ENCODE data around the gene SLC18A3. TPM values are rescaled to one million over a fixed set of nuclear protein-coding genes. Genes with fewer than 3 reads are reported as not detected.
A peak's percentile ranks its signal among the peaks of the same experiment; 100 is the strongest.

The SLC18A3 gene
- polyA plus RNA-seq, 3 donors = not detected

DNA sequence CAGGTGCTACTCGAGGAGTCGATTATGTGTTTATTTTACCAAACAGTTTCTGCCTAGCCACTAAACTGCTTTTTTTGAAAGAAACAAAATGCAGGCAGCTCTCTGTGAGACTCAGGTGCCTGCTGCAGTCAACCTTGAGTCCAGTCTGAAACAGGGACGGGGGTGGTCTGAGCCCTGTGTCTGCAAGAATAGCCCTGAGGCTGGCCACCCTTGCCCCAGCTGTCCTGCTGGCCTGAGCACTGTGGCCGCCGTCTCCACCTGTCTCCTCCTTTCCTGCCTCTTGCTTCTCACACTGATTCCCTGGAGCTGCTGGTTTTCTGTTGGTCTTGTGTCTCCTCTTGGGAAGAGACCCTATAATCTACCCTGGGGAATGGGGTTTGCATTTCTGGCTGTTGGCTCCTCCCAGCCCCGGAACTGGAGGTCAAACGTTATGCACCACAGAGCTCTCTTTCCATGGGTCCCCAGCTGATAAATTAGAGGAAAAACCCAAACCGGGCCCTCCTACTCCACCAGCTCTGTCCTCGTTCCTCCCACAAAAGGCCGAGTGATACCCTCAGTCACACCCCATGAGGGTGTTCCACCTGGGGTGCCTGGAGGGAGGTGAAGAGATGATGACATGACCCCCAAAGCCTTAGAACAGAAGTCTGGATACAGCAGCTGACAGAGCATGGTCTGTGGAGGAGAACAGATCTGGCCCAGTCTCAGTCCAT lies 15.0 kb upstream of the SLC18A3 start:
- no peak for DNase-seq (ENCODE audit: extremely low read depth in 1 of 11, low read depth in 9 of 11, low spot score in 4 of 11)

DNA sequence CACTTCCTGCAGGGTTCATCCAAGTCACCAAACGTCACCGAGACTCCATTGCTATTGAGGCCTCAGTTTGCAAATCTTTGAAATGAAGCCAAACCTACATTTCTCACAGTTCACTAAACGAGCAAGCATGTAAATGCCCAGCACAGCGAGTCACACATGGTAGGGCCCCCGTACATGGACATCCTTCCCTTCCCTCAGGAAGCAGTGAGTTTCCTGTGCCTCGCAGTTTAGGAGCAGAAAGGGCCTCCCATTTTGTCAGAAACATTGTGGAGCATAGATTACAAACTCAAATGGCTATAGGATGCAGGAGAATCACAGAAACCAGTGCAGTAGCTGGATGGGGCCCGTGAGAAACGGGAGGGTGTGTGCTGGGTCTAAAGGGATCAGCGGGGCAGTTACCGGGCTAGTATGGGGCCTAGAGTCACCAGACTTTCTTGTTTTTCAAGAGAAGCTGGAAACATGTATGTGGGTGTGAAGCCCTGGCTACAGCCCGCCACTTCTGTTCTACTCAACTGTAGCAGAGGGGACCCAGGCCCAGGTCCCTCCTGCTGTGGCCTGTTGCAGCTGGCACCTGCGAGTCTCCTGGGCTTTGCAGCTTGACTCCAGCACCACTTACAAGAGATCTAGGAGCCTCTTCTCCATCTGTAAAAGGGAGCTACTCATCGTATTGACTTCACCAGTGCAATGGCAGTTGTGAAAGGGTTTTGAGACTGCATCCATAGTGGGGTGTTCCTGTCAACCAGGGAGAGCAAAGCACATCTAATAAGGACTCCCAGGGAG lies 14.2 kb upstream of the SLC18A3 start:
- DNase-seq (ENCODE audit: extremely low read depth in 1 of 11, low read depth in 9 of 11, low spot score in 4 of 11) = no peak

DNA sequence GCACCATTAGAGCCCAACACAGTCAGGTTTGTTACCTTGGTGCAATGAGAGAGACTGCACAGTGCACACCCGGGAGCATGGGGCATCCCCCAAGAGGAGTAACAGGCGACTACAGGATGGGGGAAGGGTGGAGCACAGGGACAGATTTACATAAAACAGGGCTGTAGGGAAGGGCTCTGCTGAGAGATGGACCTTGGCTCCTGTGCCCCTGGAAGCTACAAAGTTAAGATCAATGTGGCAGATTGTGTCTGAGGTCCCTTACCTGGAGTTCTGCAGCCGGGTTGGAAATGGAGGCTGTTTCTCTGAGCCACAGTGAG lies 13.7 kb upstream of the SLC18A3 start:
- DNase-seq (ENCODE audit: extremely low read depth in 1 of 11, low read depth in 9 of 11, low spot score in 4 of 11) = no peak

DNA sequence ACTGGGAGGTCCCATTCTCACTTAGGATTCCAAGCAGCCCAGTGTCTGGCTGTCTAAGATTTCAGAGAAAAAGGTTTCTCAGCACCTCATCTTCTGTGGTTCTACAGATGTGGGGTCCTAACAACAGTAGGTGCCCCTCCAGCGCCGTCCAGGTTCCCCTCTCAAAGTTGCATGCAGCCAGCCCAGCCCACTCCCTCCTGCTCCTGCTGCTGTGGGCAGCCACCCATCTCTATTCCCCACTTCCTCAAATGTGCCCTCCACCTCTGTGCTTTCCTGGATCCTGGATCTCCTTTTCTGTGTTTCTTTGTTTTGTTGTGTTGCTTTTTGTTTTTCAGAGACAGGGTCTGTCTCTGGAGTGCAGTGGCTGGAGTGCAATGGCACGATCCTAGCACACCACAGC lies 13.3 kb upstream of the SLC18A3 start:
- DNase-seq (ENCODE audit: extremely low read depth in 1 of 11, low read depth in 9 of 11, low spot score in 4 of 11) = no peak

DNA sequence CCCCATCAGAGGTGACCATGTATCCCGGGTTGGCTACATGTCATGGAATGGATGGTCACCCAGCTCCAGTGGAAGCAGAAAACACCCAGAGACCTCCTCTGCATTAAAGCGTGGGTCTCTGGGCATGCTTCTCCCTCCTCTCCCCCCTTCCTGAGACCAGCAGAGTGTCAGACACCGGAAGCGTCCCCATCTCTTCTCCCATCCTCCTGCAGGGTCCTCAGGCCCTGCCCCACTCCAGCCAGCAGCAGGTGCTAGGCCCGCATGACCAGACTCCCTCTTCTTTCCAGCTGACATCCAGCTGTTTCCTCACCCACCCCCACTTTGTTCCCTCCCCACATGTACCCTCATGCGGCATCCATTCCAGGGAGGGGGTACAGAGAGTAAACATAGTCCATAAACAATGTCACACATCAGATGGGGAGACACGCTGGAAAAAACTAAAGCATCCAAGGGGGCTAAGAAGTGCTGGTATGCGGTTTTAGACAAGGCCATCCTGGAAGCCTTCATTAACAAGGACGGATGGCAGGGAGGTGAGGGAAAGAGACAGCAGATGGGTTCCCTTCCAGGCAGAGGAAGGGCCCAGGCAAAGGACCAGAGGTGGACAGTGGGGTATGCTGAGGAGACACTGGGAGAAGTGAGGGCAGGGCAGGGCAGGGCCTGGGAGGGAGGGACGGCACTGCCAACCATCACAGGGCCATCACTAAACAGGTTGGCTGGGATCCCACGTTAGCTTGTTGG lies 12.5 kb upstream of the SLC18A3 start:
- no peak for DNase-seq (ENCODE audit: extremely low read depth in 1 of 11, low read depth in 9 of 11, low spot score in 4 of 11)

DNA sequence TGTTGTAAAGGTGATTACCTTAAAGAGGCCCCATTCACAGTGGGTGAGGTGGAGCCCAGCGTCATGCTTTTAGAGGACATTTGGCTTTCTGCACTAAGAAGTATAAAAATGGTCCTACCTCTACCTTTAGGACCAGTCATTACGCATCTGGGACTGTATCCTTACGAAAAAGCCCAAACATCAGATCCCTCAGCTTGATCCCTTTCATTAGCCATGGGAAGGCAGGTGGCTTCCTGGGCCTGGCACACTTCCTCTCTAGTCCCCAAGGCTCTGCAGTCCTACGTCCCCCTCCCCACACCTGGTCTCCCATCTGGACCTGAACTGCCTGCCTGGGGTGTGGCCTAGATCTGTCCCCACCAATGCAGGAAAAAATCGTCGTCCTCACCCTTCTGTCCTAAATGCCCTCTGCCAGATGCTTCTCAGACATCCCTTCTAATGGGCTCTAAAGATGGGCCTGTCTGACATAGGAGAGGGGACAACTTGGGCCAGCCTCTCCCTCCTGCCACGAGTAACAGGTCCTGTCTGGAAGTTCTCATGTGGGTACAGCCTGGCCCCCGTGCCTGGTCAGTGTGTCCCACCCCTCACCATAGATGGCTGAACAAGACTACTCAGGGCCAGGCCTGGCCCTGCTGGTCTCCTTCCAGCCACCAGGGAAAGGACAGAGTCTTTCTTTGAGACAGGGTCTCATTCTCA lies 11.8 kb upstream of the SLC18A3 start:
- no peak for DNase-seq (ENCODE audit: extremely low read depth in 1 of 11, low read depth in 9 of 11, low spot score in 4 of 11)

DNA sequence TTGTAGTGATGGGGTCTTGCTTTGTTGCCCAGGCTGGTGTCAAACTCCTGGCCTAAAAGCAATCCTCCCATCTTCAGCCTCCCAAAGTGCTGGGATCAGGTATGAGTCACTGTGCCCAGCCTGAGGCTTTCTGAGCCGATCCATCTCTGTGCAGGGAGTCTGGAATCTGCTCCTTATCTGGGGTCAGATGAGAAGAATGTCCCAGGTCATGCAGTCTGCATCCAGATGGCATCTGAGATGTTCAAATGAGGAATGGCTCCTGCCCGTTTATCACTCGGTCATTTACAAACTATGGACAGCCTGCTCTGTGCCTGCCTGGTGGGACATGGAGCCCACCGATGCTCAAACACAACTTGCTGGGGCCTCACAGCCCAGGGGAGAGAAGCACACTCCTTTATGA lies 11.1 kb upstream of the SLC18A3 start:
- DNase-seq (ENCODE audit: extremely low read depth in 1 of 11, low read depth in 9 of 11, low spot score in 4 of 11) = no peak

DNA sequence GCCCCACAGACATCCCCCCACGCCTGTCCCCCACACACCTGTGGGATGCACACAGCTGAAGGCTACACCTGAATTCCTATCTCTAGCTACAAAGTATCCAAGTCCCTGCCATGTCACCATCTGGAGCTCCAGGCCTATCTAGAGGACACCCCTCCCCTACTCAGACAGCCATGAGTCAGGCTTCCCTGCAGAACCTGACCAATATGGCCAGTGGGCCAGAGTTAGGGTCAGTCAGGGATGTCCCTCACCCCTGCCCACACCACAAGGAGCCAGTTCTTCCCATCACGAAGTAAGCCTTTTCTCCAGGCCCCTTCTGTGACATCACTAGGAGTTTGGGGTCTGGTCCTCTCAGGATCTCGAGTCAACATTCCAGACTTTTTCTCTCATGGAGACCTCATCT lies 10.6 kb upstream of the SLC18A3 start:
- DNase-seq (ENCODE audit: extremely low read depth in 1 of 11, low read depth in 9 of 11, low spot score in 4 of 11) = no peak

DNA sequence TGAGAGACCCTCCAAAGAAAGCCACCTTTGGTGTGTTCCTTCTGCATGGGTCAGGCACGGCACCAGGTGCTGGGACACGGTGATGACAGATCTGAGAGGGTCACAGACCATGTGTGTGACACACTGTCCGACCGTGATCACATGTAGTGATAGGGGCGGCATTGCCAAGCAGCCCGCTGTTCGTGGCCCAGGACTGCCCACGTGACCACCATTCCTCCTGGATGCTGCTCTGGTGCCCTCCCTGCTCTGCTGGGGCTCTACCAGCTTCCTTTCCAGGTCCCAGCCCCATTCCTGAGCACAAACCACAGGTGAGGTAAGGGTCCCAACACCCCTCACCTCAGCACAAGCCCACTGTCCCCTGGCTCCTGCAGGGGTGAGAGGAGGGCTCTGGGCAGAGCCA lies 10.1 kb upstream of the SLC18A3 start:
- DNase-seq (ENCODE audit: extremely low read depth in 1 of 11, low read depth in 9 of 11, low spot score in 4 of 11) = no peak

DNA sequence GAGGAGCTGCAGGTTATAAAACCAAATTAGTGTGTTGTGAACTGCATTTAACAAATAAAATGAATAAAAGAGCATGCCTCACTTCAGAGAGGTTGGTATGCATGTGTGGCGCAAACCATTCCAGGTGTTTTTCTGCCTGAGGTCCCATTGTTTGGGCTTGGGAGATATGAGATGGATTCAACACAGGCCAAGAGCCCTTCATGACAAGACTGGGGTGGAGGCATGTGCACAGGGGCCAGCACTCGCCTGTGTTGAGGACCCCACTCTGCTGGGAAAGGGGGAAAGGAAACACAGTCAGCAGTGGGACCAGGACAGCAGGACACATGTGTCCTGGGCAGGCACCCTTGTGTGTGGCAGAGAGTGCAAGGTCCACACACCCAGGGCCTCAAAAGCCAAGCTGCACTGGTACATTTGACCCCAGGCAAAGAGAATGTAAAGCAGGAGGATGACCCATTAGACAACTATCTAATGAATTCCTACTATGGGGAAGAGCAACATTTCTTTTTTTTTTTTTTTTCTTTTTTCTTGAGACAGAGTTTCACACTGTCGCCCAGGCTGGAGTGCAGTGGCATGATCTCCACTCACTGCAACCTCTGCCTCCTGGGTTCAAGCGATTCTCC lies 9.2 kb upstream of the SLC18A3 start:
- no peak for DNase-seq (ENCODE audit: extremely low read depth in 1 of 11, low read depth in 9 of 11, low spot score in 4 of 11)

DNA sequence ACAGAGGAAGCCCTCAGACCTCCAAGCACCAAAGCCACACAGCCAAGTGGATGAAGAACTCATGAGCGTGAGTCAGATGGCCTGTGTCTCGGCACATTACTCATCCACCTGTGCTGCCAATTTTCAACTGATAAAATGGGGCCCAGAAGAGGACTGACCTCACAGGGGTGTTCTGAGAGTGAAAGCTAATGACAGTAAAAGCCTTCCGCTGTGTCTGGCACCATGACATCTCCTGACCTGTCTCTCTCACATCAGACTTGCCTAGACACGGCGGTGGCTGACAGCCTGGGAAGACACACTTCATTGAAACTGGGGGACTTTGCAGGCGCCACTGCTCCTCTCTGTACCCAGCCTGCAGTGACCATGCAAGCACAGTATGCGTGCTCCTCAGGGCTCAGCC lies 8.3 kb upstream of the SLC18A3 start:
- DNase-seq (ENCODE audit: extremely low read depth in 1 of 11, low read depth in 9 of 11, low spot score in 4 of 11) = no peak

DNA sequence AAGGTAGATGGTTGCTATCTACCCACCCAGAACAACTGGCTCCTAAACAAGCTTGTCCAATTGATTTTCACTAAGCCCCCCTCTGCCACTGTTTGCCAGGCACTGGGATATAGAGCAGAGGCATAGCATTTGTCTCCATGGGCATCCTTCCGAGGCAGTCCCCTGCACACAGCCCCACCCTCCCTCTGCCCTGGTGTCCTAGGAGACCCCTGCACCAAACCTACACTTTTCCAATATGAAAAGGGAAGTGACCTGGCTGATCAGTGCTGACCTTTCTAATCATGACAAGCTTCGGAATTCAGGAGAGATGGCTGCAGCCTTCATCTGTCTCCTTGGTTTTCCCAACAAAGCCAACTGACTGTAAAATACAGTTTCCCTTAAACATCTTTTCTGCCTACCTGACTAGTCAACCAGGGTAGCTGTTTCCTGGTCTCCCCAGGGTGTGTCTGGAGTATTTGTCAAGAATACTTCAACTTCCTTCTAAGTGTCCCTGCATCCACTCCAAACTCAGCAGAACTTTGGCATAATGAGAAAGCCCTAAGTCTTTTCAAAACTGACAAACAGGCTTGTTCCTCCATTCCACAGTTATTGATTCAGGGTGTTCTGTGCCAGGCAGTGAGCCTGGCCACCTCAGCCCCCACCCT lies 7.6 kb upstream of the SLC18A3 start:
- no peak for DNase-seq (ENCODE audit: extremely low read depth in 1 of 11, low read depth in 9 of 11, low spot score in 4 of 11)

DNA sequence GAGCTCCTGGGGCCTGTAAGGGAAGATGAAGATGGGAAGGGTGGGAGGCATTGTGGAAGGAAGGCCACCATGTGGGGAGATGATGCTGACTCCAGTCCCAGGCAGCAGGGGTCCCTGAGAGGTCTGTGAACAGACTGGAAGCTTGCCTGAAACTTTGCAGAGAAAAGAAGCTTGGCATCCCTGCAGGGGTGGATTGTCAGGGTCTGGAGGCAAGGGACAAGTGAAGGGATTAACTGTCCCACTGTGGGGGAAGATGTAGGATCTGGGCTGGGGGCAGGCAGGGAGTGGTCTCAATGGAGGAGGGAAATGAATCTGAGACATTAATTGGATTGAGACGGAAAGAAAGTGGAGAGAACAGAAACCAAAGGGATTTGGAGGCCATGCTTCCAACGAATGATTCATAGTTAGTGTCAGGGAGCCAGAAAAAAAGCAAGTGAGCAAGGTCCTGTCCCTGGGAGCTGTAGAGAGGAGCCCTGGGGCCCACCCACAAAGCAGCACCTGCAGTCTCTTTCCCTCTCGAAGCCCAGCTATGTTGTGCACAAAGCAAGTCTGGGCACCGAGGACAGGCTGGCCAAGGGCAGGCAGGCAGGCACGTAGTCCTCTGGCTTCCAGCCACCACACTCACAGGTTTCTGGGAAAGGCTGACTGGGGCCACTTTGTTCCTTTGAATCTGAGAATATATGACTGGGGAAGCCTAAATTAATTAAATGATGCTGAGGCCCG lies 4.7 kb upstream of the SLC18A3 start:
- no peak for DNase-seq (ENCODE audit: extremely low read depth in 1 of 11, low read depth in 9 of 11, low spot score in 4 of 11)

DNA sequence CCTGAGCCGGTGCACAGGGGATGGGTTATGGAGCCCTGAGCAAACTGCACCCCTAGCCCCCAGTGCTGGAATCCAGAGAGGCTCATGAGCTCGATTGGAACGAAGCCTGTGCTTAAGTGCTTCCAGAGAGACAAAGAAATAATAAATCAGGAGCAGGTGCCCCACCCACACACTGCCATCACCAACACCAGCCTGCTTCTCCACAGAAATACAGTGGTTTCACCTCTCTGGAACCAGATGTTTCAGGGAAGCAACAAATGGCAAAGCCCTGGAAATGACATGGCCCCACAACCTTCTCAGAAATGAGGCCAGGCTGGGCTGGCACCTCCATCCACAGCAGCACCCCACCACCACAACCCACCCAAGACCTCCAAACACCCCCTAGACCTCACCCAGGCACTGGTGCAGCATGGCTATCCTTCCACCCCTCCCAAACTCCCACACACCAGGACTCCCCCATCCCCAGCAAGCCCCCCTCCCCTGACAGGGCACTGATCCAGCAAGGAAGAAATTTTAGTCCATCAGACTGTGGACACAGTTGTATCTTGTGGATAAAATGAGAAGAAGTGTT lies 4.1 kb upstream of the SLC18A3 start:
- DNase-seq (ENCODE audit: extremely low read depth in 1 of 11, low read depth in 9 of 11, low spot score in 4 of 11) = no peak

DNA sequence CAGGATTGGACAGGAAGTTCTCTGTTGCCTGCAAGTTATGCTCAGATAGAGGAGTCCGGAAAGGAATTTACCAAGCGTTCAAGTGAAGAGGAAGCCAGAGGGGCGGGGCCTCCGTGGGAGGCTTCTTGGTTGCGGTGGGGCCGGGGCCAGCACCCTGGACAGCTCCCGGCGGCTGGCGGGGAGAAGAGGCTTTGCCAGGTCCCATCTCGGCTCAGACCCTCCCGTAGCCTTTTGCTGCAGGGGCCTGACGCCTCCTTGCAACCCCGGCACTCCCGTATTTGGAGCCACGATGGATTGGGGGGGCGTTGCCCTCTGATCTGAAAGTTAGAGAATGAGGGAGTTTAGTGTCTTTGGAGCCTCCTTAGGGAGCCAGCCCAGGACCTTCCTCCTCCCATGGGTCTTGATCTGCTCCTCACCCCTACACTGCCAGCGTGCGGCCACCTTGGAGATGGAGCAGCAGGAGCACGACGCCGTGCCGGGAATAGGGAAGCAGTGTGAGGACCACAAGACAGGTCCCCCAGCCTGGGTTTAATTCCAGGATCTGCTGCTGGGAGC lies 3.1 kb upstream of the SLC18A3 start:
- DNase-seq (ENCODE audit: extremely low read depth in 1 of 11, low read depth in 9 of 11, low spot score in 4 of 11) = peak; percentile 50 to 78 (median 71)

DNA sequence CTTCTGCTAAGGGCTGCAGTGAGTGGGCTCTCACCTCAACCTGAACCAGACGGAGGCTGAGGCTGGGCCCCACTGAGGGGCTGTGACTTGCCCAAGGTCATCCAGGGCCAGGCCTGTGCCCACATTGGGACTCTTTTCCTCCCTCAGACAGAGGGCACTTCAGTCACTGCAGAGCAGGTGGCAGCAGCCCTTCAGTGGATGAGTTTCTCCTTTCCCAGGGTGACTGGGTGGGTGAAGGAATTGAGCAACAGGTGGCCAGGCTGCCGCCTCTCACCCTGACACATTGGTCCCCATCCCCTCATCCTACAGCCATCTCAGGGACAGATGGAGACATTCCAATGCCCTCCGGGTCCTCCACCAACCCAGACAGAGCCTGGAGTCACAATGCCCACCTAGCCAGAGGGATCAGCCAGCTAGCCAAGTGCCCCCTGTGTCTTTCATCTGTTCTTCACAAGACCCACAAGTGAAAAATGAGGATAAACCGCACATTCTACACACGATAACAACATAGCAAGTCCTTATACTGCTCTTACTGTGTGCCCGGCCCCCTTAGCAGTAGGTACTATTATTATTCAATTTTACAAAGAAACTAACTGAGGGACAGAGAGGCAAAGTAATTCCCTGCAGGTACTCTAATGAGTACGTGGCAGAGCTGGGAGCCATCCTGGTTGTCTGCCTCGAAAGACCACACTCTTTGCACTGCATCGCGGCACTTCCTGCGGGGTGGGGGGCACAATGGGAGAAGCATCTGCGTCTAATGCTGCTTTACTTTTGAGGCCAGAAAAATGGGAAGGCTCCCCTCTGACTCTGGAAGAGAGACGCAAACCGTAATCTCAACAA lies 1.7 kb upstream of the SLC18A3 start:
- no peak for DNase-seq (ENCODE audit: extremely low read depth in 1 of 11, low read depth in 9 of 11, low spot score in 4 of 11)

DNA sequence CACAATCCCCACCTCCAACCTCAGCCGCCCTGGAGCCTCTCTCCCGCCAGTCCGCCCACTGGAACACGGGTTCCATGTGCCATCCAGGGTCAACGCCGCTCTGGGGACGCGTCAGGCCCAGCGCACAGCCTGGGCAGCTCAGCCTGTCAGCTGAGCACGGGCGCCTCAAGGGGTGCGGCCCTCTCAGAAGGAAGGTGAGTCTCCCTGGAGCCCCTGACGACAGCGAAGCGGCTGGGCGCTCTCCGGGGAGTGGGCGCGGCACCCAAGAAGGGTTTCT lies 1.2 kb upstream of the SLC18A3 start:
- no peak for DNase-seq (ENCODE audit: extremely low read depth in 1 of 11, low read depth in 9 of 11, low spot score in 4 of 11)

All from renal cortex interstitium (tissue), 11 donors.